ENCODE results near the gene IL20.

DNA sequence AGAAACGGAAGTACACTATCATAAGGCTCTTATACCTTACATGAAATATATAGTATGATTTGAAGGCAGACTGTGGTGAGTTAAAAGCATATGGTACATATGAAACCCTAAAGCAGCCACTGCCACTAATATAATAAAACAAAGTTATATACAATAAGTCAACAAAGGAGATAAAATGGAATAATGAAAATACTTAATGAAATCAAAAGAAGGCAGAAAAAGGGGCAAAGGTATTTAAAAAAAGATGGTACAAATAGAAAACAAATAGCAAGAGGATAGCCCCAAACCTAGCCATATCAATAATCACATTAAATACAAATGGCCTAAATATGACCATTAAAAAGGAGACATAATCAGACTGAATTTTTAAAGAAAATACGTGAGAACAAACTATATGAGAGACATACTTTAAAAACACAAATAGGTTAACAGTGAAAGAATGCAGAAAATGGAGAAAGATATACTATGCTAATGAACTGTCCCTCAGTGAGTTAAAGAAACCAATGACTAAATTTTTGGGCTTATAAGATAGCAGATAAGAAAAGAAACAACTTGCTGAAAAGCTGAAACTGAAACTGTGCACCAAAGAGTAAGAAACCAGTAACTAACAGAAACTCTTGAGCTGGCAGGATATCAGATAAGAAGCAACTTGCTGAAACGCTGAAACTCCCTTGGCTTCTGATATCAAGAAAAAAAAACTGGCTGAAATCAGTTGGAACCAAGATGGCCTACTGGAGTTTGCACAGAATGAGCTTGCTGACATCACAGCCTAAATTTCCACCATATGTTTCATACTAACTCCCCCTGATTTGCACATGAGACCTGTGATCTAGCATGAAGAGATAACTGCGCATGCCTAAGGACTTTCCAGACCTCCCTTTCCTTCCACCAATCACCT, 48.8 kb upstream of the IL20 start:
- TF ChIP-seq, protein P1, sequence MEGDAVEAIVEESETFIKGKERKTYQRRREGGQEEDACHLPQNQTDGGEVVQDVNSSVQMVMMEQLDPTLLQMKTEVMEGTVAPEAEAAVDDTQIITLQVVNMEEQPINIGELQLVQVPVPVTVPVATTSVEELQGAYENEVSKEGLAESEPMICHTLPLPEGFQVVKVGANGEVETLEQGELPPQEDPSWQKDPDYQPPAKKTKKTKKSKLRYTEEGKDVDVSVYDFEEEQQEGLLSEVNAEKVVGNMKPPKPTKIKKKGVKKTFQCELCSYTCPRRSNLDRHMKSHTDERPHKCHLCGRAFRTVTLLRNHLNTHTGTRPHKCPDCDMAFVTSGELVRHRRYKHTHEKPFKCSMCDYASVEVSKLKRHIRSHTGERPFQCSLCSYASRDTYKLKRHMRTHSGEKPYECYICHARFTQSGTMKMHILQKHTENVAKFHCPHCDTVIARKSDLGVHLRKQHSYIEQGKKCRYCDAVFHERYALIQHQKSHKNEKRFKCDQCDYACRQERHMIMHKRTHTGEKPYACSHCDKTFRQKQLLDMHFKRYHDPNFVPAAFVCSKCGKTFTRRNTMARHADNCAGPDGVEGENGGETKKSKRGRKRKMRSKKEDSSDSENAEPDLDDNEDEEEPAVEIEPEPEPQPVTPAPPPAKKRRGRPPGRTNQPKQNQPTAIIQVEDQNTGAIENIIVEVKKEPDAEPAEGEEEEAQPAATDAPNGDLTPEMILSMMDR (IDR thresholded peaks at IDR 0.05), result no peak
- TF ChIP-seq POLR2A (IDR thresholded peaks at IDR 0.05), result no peak
